Measurements from ENCODE around the gene GALNT2.

The GALNT2 gene

DNA sequence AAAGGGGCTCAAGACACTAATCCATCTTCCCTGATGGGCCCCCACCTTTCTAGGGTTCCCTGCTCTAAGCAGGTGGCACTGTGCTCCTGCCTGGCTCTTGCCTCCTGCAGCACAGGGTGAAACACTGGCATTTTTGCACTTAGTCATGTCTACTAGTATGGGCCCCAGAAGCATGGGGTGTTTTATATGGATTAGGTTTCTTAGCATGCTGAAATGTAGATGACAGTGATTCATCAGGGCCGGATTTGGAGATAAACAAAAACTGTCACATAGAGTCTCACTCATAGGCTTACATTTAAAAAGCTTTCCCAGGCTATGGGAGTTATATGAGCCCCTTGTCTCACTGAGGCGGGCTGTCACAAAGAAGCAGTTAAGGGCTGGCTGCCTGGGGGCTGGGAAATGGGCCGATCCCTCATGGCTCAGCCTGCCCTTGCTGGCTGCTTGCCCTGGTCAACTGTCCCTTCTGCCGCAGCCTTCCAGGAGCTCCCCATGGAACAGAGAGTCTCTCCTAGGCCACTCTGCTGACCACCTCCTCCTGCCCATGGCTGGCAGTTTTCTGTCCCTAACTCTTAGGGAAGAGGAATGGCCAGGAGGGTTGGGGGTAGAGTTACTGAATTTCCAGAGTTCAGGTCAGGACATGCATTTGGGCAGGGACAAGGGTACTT is 6.5 kb downstream of the GALNT2 start:
- no peak for DNase-seq

GRCh38 chr1:230074270-230074669 is 7.2 kb downstream of the GALNT2 start:
- no peak for DNase-seq

GRCh38 chr1:230074762-230075161 is 7.7 kb downstream of the GALNT2 start:
- DNase-seq: no peak

DNA sequence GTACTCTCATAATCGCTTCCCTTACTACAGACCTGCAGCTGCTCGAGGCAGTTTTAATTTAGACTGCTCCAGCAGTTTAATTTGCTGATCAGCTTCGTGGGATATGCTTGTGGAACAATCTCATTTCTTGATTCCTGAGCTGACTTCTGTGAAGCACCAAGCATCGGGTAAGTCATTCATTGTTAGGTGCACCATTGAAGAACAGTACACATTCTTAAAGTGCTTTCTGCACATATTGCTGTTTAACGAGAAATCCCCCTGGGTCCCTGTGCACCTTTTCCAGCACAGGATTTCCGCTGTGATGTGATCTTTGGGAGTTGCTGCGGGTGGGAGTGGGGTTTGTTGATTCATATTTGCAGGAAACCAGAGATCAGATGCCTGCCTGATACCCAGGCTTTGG is 9.1 kb downstream of the GALNT2 start:
- DNase-seq: no peak

GRCh38 chr1:230077011-230077410 is 10.0 kb downstream of the GALNT2 start:
- DNase-seq: no peak

GRCh38 chr1:230077436-230078213 is 10.6 kb downstream of the GALNT2 start:
- DNase-seq: no peak

GRCh38 chr1:230079199-230080024 is 12.4 kb downstream of the GALNT2 start:
- no peak for DNase-seq

DNA sequence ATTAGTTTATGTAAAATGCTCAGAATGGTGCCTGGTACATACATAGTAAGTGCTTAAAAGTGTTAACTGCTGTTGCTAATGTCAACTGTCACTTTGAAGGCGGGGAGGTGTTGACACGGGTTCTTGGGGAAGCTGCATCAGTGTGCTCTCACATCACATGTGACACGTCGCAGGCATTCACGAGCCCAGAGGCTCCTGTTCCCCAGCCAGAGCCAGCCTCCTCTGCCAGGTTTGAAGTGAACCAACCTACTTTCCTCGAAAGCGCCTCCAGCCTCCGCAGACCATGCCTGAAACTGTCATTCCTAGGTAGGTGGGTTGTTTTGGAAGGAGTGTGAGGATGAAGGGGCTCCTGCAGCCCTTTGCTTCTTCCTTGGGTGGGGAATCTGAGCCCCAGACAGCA is 13.8 kb downstream of the GALNT2 start:
- DNase-seq: no peak

GRCh38 chr1:230081751-230082150 is 14.7 kb downstream of the GALNT2 start:
- DNase-seq: no peak

DNA sequence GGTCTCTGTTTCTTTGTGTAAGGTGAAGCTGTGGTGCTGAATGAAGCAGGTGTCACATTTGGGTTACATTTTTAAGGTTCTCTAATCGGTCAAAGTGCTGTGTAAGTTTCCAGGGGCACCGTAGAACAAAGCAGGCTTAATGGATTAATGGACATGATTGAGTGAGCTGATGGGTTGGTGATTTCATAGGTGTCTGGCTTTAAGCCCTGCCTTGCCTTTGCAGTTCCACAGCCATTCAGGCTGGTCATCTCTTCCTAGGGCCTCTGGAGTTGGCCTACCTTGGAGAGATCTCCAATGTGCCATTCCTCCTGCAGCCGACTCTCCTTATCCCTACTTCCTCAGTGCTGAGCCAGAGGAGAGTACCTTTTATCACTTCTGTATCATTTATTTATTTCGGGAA is 15.2 kb downstream of the GALNT2 start:
- DNase-seq: no peak

- no peak for DNase-seq
Observed at GRCh38 chr1:230083053-230083452, 16.0 kb downstream of the GALNT2 start.

- no peak for DNase-seq
Observed at GRCh38 chr1:230083746-230084407, 16.8 kb downstream of the GALNT2 start.

DNA sequence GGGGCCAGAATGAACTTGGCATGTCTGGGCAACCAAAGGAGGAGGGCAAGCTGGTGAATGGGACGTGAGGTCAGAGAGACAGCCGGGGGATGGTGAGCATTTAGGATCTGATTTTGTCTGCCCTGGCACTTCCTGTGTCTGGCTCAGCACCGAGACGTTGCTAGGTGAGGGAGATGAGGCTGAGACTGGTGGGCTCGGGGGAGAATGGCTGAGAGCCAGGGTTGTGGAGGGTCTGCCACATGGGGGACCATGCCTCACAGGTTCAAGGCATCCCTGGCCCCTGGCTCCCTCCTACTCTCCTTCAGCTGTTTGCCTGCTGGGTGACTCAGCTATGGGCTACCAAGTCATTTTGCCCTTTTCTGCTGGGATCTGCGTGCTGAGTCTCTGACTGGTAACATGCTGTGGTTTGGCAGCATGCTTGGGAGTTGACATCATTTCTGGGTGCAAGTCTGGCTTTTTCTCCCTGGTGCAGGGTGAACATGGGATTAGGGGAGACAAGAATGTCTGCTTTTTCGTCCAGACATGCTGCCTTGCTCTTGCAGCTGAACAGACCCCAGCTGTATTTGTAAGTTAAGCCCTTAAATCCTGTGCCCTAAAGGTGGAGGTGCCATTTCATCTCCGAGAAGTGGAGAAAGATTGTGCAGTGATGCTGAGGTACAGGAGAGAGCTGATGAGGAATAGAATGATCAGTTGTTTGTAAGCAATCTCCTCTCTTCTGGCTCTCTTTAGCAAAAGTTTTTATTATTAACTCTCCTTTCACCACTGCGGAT is 17.6 kb downstream of the GALNT2 start:
- DNase-seq: peak; percentile 47

DNA sequence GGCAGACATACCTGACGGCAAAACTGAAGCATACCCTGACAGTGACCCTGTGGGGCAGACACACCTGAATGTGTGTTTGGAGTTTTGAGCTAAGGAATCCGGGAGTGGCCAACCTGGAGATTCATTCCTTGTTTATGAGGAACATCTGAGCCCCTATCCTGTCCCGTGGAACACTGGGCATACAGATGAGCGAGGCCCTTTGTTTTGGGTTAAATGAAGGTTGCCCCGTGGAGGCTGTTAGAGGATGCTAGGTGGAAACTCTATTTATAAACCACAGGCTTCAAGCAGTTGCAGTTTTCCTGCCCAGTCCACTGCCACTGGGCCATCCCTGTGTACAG is 18.1 kb downstream of the GALNT2 start:
- DNase-seq: no peak

- DNase-seq: no peak
Observed at GRCh38 chr1:230086151-230086550, 19.1 kb downstream of the GALNT2 start.

- DNase-seq: no peak
Observed at GRCh38 chr1:230087028-230087716, 20.1 kb downstream of the GALNT2 start.

DNA sequence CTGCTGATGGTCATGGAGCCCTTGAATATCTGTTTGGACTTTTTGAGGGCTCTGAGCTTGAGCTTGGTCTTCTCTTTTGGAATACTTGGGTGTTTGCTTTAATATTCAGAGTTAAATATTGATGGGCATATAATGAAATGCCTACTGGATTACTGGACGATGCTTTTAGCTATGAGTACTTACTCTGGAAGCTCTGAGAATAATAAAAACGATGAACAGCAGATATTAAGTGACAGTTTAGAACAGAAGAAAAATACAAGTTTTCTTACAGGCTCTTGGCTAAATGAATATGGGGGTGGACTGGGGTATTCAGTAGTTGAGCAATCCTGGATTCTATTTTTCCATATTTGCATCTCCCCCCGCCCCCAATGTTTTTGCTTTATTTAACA is 20.7 kb downstream of the GALNT2 start:
- no peak for DNase-seq

DNA sequence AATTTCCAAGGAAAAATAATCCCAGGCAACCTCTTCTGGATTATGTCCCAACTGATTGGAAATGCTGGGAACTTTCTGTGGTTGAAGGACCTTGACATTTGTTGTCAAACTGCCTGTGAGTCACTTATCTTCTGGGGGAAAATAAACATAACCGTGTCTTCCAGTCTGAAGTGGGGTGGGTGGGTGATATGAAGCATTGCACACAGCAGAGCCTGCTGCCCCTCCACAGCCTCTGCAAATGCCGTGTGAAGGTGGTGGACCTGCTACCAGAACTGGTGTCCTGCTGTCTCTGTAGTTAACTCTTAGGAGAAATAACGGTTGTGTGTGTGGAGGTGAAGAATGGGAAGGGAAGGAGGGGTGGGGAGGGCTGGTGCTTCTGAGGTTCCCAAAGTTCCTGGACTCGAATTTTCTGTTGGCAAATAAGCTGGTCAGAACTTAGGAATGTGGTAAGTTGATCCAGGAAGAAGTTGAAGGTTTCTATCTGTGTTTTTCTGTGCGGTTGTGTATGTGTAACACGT is 23.2 kb downstream of the GALNT2 start:
- DNase-seq: no peak

- DNase-seq: no peak
Observed at GRCh38 chr1:230091473-230092231, 24.6 kb downstream of the GALNT2 start.

DNA sequence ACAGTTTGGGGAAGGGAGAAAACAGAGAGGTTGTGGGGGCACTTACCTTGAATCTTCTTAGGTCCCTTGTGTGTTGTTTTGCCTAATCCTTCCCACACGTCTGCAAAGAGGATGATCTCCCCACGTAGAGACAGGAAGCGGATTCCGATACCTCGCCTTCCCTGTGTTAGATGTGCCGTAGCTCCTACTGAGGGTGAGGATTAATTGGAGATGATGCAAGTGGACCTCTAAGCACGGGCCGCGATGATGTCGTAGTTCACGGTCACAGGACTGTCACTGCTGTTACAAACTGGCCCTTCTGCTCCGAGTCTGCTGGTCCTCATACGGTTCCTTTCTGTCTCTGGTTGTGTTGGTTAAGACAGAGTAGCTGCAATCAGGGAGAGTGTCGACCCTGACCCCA is 27.7 kb downstream of the GALNT2 start:
- DNase-seq: no peak

GRCh38 chr1:230095938-230096337 is 28.9 kb downstream of the GALNT2 start:
- no peak for DNase-seq

All from inflammatory macrophage treated with lipopolysaccharide for 4 hours (primary cell).